Measurements from ENCODE around the gene TTC28. TPM values are rescaled to one million over a fixed set of nuclear protein-coding genes. Genes with fewer than 3 reads are reported as not detected.

Gene TTC28
- total RNA-seq, 4 donors from 2014 or later: 43.8 to 130 (median 92.0) TPM

GRCh38 chr22:28435140-28435768 lies 244.4 kb downstream of the TTC28 start:
- no peak overlapping the region for H3K27ac ChIP-seq
- H3K27me3 ChIP-seq: no peaks in the 10 kb centered on the region
- intact Hi-C loops (cut with DNase I; ENCODE audit: low total_unique reads): no loop called here
- no peaks in the 10 kb centered on the region for H3K36me3 ChIP-seq
- no peaks in the 10 kb centered on the region for H3K9me3 ChIP-seq
- no peaks in the 10 kb centered on the region for H3K4me1 ChIP-seq
- no peak overlapping the region for H3K4me3 ChIP-seq
- no peak for TF ChIP-seq POLR2A (IDR thresholded peaks at IDR 0.05)
- TF ChIP-seq, protein P1, sequence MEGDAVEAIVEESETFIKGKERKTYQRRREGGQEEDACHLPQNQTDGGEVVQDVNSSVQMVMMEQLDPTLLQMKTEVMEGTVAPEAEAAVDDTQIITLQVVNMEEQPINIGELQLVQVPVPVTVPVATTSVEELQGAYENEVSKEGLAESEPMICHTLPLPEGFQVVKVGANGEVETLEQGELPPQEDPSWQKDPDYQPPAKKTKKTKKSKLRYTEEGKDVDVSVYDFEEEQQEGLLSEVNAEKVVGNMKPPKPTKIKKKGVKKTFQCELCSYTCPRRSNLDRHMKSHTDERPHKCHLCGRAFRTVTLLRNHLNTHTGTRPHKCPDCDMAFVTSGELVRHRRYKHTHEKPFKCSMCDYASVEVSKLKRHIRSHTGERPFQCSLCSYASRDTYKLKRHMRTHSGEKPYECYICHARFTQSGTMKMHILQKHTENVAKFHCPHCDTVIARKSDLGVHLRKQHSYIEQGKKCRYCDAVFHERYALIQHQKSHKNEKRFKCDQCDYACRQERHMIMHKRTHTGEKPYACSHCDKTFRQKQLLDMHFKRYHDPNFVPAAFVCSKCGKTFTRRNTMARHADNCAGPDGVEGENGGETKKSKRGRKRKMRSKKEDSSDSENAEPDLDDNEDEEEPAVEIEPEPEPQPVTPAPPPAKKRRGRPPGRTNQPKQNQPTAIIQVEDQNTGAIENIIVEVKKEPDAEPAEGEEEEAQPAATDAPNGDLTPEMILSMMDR (IDR thresholded peaks at IDR 0.05): no peak
- DNase-seq: no peak

DNA sequence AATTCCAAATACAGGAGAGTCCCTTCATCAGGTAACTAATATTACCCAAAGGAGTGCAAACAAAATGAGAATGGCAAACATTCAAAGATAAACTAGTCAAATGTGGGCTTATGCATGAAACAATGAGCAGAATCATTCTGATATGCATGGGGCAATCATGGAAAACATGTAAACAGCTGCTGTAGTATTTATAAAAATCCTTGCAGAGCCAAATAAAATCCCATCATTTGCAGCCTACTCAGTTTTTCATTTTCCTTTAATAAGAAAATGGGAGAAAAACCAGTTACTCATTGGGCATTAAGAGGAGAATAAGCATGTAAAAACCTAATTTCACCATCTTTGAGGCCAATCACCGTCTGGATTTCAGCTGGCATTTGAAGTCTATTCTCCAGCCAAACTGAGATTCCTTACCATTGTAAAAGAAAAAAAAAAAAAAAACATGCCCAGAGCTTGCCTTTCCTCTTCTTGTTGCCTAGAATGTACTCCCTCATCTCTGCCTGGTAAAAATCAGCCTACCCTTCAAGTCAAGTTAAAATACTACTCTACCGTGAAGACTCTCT lies 249.1 kb downstream of the TTC28 start:
- intact Hi-C loops (cut with DNase I; ENCODE audit: low total_unique reads): no loop called here

DNA sequence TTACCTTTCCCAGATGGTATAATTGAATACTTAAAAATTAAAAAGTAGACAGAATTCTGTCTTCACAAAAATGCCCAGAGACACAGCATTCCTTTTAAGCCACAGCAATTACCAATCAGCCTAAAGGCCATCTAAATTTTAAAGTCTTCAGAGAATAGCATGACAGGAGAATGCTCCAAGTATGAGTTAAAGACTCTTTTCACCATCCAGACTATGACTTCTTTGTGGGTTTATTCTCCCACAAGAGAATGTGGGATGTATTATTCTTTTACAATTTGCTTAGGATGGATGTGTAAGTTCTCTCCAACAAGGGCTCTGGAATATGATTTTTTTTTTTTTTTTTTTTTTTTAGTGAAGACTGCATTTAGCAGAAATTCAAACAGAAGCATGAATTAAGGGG lies 249.9 kb downstream of the TTC28 start:
- Histone ChIP-seq H3K36me3 (no peaks in the 10 kb centered on the region), H3K9me3 (no peaks in the 10 kb centered on the region), H3K4me3 (no peak overlapping the region), H3K27ac (no peak overlapping the region), H3K4me1 (no peaks in the 10 kb centered on the region), H3K27me3 (no peaks in the 10 kb centered on the region)
- intact Hi-C loops (cut with DNase I; ENCODE audit: low total_unique reads): no loop called here
- no peak for DNase-seq
- TF ChIP-seq, protein P1 (IDR thresholded peaks at IDR 0.05): no peak
- TF ChIP-seq POLR2A (IDR thresholded peaks at IDR 0.05): no peak

More for the DNA sequence above, 249.1 kb downstream of the TTC28 start:
- no peaks in the 10 kb centered on the region for H3K4me1 ChIP-seq
- H3K36me3 ChIP-seq: no peaks in the 10 kb centered on the region
- H3K9me3 ChIP-seq: no peaks in the 10 kb centered on the region
- H3K4me3 ChIP-seq: no peak overlapping the region
- H3K27ac ChIP-seq: no peak overlapping the region
- H3K27me3 ChIP-seq: no peaks in the 10 kb centered on the region
- TF ChIP-seq, protein P1 (IDR thresholded peaks at IDR 0.05): no peak
- TF ChIP-seq POLR2A (IDR thresholded peaks at IDR 0.05): no peak
- no peak for DNase-seq

GRCh38 chr22:28428271-28428670 lies 251.4 kb downstream of the TTC28 start:
- no peaks in the 10 kb centered on the region for H3K4me1 ChIP-seq
- no peak overlapping the region for H3K27ac ChIP-seq
- no peaks in the 10 kb centered on the region for H3K9me3 ChIP-seq
- intact Hi-C loops (cut with DNase I; ENCODE audit: low total_unique reads): no loop called here
- DNase-seq: no peak
- no peak for TF ChIP-seq POLR2A (IDR thresholded peaks at IDR 0.05)
- TF ChIP-seq, protein P1 (IDR thresholded peaks at IDR 0.05): no peak
- no peak overlapping the region for H3K4me3 ChIP-seq
- H3K27me3 ChIP-seq: no peaks in the 10 kb centered on the region
- H3K36me3 ChIP-seq: no peaks in the 10 kb centered on the region

DNA sequence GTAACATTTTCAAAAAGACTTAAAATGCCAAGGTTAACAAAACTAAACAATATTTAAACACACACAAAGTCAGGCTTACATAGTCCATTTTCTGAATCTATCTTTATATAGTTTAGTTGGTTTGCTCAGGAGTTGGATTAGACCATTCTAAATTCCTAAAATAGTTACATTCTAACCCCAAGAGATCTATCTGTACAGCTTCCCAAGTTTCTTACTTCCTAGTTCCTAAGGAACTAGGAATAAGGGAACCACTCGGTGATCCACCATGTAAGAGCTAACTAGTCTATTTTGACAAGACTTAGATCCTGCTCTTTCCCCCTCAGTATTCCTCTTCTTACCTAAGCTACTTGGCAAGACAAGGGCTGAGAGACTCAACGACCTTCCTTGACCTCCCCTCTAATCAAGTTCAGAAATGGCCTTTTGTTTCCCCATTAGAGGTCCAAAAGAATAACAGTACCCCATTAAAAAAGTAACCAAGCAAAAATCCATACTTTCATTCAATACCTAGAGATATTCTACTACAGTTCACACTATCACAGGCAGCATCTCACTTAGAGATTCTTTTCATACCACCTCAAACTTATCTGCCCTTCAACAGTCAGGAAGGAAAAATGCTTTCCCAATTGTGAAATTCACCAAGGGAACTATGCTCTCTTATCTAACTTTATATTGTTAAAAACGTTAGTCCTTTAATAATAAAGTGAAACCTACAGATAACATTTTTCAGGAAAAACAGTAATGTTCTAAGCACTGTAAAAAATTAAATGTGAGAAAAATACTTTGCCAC lies 253.1 kb downstream of the TTC28 start:
- Histone ChIP-seq H3K36me3 (no peaks in the 10 kb centered on the region), H3K27ac (no peak overlapping the region), H3K4me3 (no peak overlapping the region), H3K9me3 (no peaks in the 10 kb centered on the region), H3K27me3 (no peaks in the 10 kb centered on the region), H3K4me1 (no peaks in the 10 kb centered on the region)
- intact Hi-C loops (cut with DNase I; ENCODE audit: low total_unique reads): no loop called here
- no peak for TF ChIP-seq POLR2A (IDR thresholded peaks at IDR 0.05)
- TF ChIP-seq, protein P1 (IDR thresholded peaks at IDR 0.05): no peak
- no peak for DNase-seq

All from uterus (tissue), 4 donors.